Lung (tissue), 12 donors: ENCODE measurements around the gene PDX1. TPM values are rescaled to one million over a fixed set of nuclear protein-coding genes. Genes with fewer than 3 reads are reported as not detected.

Experiments used
- ATAC-seq: fragments of 200-7000 bp; cut with Tn5 transposase; one replicate; pipeline ENCODE4 v1.9.1; 2020; ENCODE audit warnings: moderate number of reproducible peaks; ENCODE audit not compliant: insufficient read depth, low FRiP score
- DNase-seq, 3 donors: peaks; one replicate each; pipeline ENCODE4 v3.0.0-alpha.2; 2013 to 2017
- H3K27ac ChIP-seq, 2 donors: one replicate each; pipeline ENCODE4 v1.5.1; 2013; ENCODE audit warnings: mild to moderate bottlenecking in 2 of 2, moderate library complexity in 2 of 2, control low read depth in 1 of 2, inconsistent platforms in 1 of 2, low read depth in 1 of 2, low read length in 1 of 2
- H3K27me3 ChIP-seq, 3 donors: one replicate each; pipeline ENCODE4 v1.5.1; 2013; ENCODE audit warnings: low read length in 2 of 3; ENCODE audit not compliant: control insufficient read depth in 3 of 3, insufficient read depth in 3 of 3
- H3K36me3 ChIP-seq, 4 donors: one replicate each; pipeline ENCODE4 v1.5.1; 2013; ENCODE audit warnings: low read length in 4 of 4, mild to moderate bottlenecking in 1 of 4, moderate library complexity in 1 of 4; ENCODE audit not compliant: control insufficient read depth in 4 of 4, insufficient read depth in 4 of 4
- H3K4me1 ChIP-seq, 5 donors: one replicate each; pipeline ENCODE4 v1.5.1; 2013; ENCODE audit warnings: low read length in 5 of 5, mild to moderate bottlenecking in 2 of 5, moderate library complexity in 1 of 5; ENCODE audit not compliant: control insufficient read depth in 5 of 5, insufficient read depth in 5 of 5
- H3K4me3 ChIP-seq: one replicate; pipeline ENCODE4 v1.5.1; 2013; ENCODE audit warnings: mild to moderate bottlenecking, control low read depth, moderate library complexity
- H3K9ac ChIP-seq, 2 donors: one replicate each; pipeline ENCODE4 v1.5.1; 2013; ENCODE audit warnings: low read length in 2 of 2, control low read depth in 1 of 2; ENCODE audit not compliant: insufficient read depth in 1 of 2
- H3K9me3 ChIP-seq, 4 donors: one replicate each; pipeline ENCODE4 v1.5.1; 2013; ENCODE audit warnings: low read length in 3 of 4, mild to moderate bottlenecking in 1 of 4, moderate library complexity in 1 of 4; ENCODE audit not compliant: control insufficient read depth in 4 of 4, insufficient read depth in 3 of 4
- CTCF ChIP-seq: IDR thresholded peaks from 2 replicates; pipeline ENCODE4 v1.5.1; 2012; ENCODE audit warnings: mild to moderate bottlenecking; ENCODE audit errors: control extremely low read depth, extremely low read depth
- WGBS, 2 donors: extraction: QIAGEN DNeasy Blood & Tissue Kit; methylation state at CpG; one replicate each; pipeline ENCODE4 v1.1.7; 2013; 5-methylcytosine and 5-hydroxymethylcytosine counted together
- polyA plus RNA-seq, 2 donors: library from polyadenylated mRNA; stranded (reverse); fragments of 200-250 nt; gene quantifications; one replicate each; pipeline ENCODE4 v1.2.1, GENCODE V29; 2013
- total RNA-seq, 2 donors: library from RNA; depleted of rRNA in 1 of 2; stranded (reverse); fragments of >200 nt in 1 of 2; gene quantifications; one replicate each; pipeline ENCODE4 v1.2.1, GENCODE V29; 2014 to 2021
- donor health status: control.
- donor health status: control.
- donor health status: Bipolar disorder and iron deficiency.
- donor health status: healthy.
- donor health status: DM: yes; HTN: yes; CAD: no.

Gene PDX1
- total and polyA plus RNA-seq, 4 donors, result not detected

- no peak overlapping the region for H3K9ac ChIP-seq
- H3K9me3 ChIP-seq, result peaks cover 0 to 3% (median 0%) of the 10 kb centered on the region in 4 donors
- ATAC-seq (no peak), DNase-seq (no peak)
- no peak overlapping the region for H3K27ac ChIP-seq
- H3K27me3 ChIP-seq, result peaks cover 3 to 9% (median 7%) of the 10 kb centered on the region in 3 donors
- H3K4me3 ChIP-seq, result no peak overlapping the region
- TF ChIP-seq CTCF, result no peak
- no peaks in the 10 kb centered on the region for H3K36me3 ChIP-seq
- no peaks in the 10 kb centered on the region for H3K4me1 ChIP-seq
Measured at GRCh38 chr13:27896726-27897125, 23.1 kb upstream of the PDX1 start.

GRCh38 chr13:27904719-27905118 lies 15.1 kb upstream of the PDX1 start:
- TF ChIP-seq CTCF, result no peak
- no peak for ATAC-seq
- no peak overlapping the region for H3K27ac ChIP-seq
- no peak overlapping the region for H3K9ac ChIP-seq
- peaks cover 0 to 3% (median 0%) of the 10 kb centered on the region in 4 donors for H3K9me3 ChIP-seq
- no peak overlapping the region for H3K4me3 ChIP-seq
- H3K4me1 ChIP-seq, result no peaks in the 10 kb centered on the region
- H3K27me3 ChIP-seq, result peaks cover 2 to 75% (median 35%) of the 10 kb centered on the region in 3 donors
- H3K36me3 ChIP-seq, result no peaks in the 10 kb centered on the region
- 95 to 97% methylated on average over 3 of the region's 3 CpGs for WGBS, 2 donors
- no peak for DNase-seq

- 65 to 87% methylated on average over 2 of the region's 2 CpGs for WGBS, 2 donors
- H3K27ac ChIP-seq, result no peak overlapping the region
- no peak overlapping the region for H3K4me3 ChIP-seq
- peaks cover 0 to 82% (median 45%) of the 10 kb centered on the region in 3 donors for H3K27me3 ChIP-seq
- peaks cover 0 to 3% (median 0%) of the 10 kb centered on the region in 4 donors for H3K9me3 ChIP-seq
- H3K9ac ChIP-seq, result no peak overlapping the region
- no peak for TF ChIP-seq CTCF
- H3K36me3 ChIP-seq, result no peaks in the 10 kb centered on the region
- DNase-seq (no peak), ATAC-seq (no peak)
- no peaks in the 10 kb centered on the region for H3K4me1 ChIP-seq
Measured at GRCh38 chr13:27905650-27906049, 14.2 kb upstream of the PDX1 start.

- 86 to 89% methylated on average over 6 of the region's 6 CpGs for WGBS, 2 donors
- TF ChIP-seq CTCF, result no peak
- DNase-seq (no peak), ATAC-seq (no peak)
- no peak overlapping the region for H3K4me3 ChIP-seq
- no peaks in the 10 kb centered on the region for H3K4me1 ChIP-seq
- no peak overlapping the region for H3K9ac ChIP-seq
- H3K27me3 ChIP-seq, result peaks cover 4 to 83% (median 47%) of the 10 kb centered on the region in 3 donors
- no peaks in the 10 kb centered on the region for H3K36me3 ChIP-seq
- H3K9me3 ChIP-seq, result peaks cover 0 to 3% (median 0%) of the 10 kb centered on the region in 4 donors
- H3K27ac ChIP-seq, result no peak overlapping the region
Measured at GRCh38 chr13:27907121-27907787, 12.5 kb upstream of the PDX1 start.
